ENCODE measurements around the gene ZNF281.
"Not testable (repeated sequence)": the region's sequence is repeated elsewhere in the genome, so short reads cannot be mapped to it uniquely, and the experiment has no call there.

Gene ZNF281

DNA sequence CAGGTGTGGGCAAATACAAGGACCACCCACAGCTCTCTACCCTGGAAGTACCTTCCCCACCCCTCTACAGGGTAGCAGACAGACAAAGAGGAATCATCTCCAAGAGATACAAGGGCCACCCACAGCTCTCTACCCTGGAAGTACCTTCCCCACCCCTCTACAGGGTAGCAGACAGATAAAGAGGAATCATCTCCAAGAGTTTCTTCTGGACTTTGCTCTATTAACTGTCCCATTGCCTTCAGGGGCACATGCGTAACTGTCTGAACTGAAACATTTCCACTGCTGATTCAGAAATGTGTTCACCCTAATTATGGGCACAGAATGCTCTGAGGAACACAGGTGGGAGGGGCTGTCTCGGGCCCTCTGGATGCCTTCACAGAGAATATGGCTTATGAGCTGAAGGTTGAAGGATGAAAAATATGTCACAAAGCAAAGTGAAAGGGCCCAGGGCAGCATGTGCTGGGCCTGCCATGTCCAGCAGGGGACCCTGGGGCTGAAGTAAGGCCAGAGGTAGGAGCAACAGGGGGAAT, 43.9 kb downstream of the ZNF281 start:
- in situ Hi-C loops (cut with MboI; ENCODE audit: low sequenced_read_pairs) = no loop called here

DNA sequence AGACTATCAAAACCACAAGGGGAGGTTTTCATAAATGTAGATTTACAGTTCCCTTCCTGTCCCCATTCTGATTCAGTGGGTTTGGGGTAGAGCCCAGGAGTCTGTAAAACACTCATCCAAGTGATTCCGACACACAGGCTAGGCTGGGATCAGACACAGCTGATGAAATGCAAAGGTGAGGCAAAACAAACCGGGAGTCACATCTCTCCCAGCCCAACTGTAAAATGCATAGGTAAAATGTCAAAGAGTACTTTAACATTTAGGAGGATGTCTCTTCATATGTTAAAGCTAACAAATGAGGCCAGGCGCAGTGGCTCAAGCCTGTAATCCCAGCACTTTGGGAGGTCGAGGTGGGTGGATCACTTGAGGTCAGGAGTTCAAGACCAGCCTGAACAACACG, 45.0 kb downstream of the ZNF281 start:
- in situ Hi-C loops (cut with MboI; ENCODE audit: low sequenced_read_pairs) = no loop called here

DNA sequence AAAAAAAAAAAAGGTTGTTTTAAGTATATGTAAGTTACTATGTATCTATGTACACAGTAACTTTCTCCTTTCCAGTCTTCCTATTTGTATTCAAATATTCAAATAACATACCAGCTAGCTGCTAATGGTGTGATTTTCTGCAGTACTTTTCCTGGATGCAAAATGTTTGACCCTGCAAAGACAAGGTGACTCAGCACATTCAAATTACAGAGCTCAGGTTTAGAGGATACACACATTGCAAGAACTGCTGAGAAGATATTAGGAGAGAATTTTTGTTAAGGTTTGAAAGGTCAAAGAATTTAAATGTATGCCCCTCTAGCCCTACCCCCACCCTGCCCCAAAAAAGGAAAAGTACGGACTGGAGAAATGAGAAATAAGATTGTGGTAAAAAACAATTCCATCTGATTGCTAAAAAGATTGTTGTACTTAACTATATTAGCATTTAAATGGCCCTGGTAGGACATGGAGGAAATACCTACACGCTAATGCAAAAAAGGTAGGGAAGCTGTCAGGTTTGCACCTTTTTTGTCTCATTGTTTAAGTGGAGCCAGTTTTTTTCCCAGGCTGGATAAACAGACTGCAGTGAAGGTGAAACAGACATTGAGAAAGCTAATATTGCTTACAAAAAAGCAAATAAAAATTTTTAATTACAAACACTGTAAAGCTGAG, 45.6 kb downstream of the ZNF281 start:
- in situ Hi-C loops (cut with MboI; ENCODE audit: low sequenced_read_pairs) = no loop called here

DNA sequence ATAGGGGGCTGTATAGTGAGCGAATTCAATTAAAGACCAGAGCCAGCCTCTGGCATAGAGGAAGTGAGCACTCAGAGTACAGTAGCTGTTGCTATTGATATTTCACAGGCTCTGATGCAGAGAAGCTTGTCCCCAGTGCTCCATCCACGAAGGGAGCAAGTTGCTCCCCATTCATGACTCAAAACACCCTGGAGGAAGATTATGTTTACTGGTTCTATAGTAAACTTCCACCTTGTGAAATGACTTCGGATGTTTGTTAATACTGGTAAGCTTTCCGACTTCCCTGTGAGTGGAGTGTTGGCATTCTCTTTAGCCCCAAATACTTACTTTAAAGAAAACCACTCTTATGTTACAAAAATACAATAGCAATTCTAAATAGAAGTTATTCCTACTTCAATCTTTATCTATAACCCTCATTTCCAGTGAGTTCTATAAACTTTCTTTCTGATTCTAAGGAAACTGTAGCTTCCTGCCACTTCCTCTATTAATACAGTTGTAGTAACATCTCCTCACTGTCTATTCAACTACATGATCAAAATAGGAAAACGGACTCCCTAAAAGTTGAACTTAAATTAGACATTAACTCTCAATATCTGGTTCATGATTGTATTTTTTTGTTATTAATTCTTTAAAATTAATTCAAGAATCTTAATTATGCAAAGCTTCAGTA, 46.4 kb downstream of the ZNF281 start:
- in situ Hi-C loops (cut with MboI; ENCODE audit: low sequenced_read_pairs) = no loop called here

DNA sequence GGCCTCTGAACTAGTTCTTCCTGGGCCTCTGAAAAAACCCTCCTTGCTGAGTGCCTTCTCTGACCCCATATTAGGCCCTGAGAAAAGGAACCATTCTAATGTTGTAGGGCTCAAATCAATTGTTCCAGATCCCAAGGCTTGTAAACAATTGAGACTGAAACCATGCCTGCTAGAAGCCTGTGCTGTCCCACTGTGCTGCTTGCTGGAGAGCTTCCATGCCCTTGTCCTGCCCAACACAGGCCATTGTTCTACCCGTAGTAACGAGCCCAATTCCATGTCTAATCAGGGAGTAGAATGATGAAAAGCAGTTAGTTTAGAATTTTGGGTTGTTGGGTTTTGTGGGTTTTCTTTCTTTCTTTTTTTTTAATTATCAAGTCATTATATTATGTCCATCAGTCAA, 47.4 kb downstream of the ZNF281 start:
- in situ Hi-C loops (cut with MboI; ENCODE audit: low sequenced_read_pairs) = no loop called here

DNA sequence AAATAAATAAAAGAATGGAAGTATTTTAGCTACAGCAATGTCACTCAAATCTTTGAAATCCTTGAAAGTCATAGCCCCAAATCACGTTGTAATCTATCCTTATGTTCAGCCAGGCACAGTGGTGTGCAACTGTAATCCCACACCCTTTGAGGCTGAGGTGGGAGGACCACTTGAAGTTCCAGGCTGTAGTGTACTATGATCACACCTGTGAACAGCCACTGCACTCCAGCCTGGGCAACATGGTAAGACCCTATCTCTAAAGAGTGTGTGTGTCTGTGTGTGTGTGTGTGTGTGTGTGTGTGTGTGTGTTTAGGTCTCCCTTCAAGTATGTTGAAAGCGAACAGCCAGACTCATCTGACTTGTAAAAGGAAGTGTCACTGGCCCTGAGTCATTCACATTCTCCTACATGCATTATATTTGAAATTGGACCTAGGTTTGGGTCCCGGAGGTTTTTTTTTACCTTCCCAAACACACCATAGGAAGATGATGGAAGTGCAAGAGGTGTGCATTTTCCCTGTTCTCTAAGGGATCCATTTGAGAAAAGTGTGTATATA, 50.1 kb downstream of the ZNF281 start:
- in situ Hi-C loops (cut with MboI; ENCODE audit: low sequenced_read_pairs) = no loop called here

DNA sequence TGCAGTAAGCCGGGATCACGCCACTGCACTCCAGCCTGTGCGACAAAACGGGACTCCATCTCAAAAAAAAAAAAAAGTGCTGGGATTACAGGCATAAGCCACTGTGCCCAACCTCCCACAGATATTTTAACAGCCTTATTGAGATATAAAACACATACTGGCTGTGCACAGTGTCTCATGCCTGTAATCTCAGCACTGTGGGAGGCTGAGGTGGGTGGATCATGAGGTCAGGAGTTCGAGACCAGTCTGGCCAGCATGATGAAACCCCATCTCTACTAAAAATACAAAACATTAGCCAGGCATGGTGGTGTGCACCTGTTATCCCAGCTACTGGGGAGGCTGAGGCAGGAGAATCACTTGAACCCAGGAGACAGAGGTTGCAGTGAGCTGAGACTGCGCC, 51.9 kb downstream of the ZNF281 start:
- in situ Hi-C loops (cut with MboI; ENCODE audit: low sequenced_read_pairs) = not testable (repeated sequence)

DNA sequence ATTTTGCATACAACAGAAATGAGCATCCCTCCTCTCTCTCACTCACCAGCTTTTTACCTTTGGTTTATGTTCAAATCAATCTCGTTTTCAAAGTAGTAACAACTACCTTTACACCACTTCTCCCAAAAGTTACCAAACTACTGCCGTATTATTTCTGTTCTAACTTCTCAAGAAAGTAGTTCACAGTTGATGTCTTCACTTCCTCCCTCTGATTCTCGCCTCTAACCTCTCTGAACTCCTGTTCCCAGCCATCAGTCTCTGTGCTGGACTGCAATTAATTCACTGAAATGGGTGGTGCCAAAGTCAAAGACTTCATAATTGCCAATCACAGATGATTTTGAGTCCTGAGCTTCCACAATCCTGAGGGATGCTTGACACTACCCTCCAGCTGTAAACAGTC, 54.0 kb downstream of the ZNF281 start:
- in situ Hi-C loops (cut with MboI; ENCODE audit: low sequenced_read_pairs) = no loop called here

Data from HL-60/S4 (cell line).